Tibial nerve (tissue), 4 donors: ENCODE measurements around the gene SLX4IP.

Source experiments
- EP300 ChIP-seq, 2 donors: sonication (generic); formaldehyde crosslinking; IDR thresholded peaks; one replicate each; pipeline ENCODE4 v1.6.1; 2017; ENCODE audit warnings: antibody characterized with exemption in 2 of 2, mild to moderate bottlenecking in 1 of 2
- POLR2A ChIP-seq, 2 donors: fragments of 450-650 bp; IDR thresholded peaks; one replicate each; pipeline ENCODE4 v1.6.1; 2017; ENCODE audit warnings: antibody characterized with exemption in 2 of 2, mild to moderate bottlenecking in 2 of 2, moderate library complexity in 2 of 2
- TF ChIP-seq, protein P1 (sequence below), 5 experiments: fragments of 200-600 bp in 3 of 5; fragments of 450-650 bp in 2 of 5; sonication (generic) in 3 of 5; IDR thresholded peaks; one replicate each; pipeline ENCODE4 v1.5.1; 2016 to 2019; ENCODE audit warnings: antibody characterized with exemption in 5 of 5, mild to moderate bottlenecking in 3 of 5, moderate library complexity in 2 of 5

GRCh38 chr20:10430000-10430466 is 5.1 kb upstream of the SLX4IP start:
- no peak for TF ChIP-seq POLR2A (IDR thresholded peaks at IDR 0.05)
- TF ChIP-seq, protein P1, sequence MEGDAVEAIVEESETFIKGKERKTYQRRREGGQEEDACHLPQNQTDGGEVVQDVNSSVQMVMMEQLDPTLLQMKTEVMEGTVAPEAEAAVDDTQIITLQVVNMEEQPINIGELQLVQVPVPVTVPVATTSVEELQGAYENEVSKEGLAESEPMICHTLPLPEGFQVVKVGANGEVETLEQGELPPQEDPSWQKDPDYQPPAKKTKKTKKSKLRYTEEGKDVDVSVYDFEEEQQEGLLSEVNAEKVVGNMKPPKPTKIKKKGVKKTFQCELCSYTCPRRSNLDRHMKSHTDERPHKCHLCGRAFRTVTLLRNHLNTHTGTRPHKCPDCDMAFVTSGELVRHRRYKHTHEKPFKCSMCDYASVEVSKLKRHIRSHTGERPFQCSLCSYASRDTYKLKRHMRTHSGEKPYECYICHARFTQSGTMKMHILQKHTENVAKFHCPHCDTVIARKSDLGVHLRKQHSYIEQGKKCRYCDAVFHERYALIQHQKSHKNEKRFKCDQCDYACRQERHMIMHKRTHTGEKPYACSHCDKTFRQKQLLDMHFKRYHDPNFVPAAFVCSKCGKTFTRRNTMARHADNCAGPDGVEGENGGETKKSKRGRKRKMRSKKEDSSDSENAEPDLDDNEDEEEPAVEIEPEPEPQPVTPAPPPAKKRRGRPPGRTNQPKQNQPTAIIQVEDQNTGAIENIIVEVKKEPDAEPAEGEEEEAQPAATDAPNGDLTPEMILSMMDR (IDR thresholded peaks at IDR 0.05): no peak
- TF ChIP-seq EP300 (IDR thresholded peaks at IDR 0.05): no peak
